22Rv1 (cell line): ENCODE measurements around the gene POLR2C.

Experiments used
- CTCF ChIP-seq: fragments of 450-650 bp; IDR thresholded peaks from 2 replicates; pipeline ENCODE4 v1.5.1; 2017; ENCODE audit warnings: mild to moderate bottlenecking
- ZFX ChIP-seq: fragments of 450-650 bp; IDR thresholded peaks from 2 replicates; pipeline ENCODE4 v1.6.1; 2017; ENCODE audit warnings: antibody characterized with exemption, borderline replicate concordance

- TF ChIP-seq CTCF (no peak), ZFX (no peak)
These were observed 9.6 kb downstream of the POLR2C start for GRCh38 chr16:57471852-57472664.
